Caco-2 (cell line): ENCODE measurements around the gene PRRT1. TPM values are rescaled to one million over a fixed set of nuclear protein-coding genes. Genes with fewer than 3 reads are reported as not detected.

ENCODE experiments used
- BruUV-seq: library from RNA; stranded (reverse); fragments of 400-500 nt; replicated peaks from 2 replicates; lab custom pipeline; 2021; lab: Mats Ljungman, UMichigan
- CTCF ChIA-PET: fragments of 300-600 bp; sonication (Branson Sonifier 250); formaldehyde crosslinking; loops from one replicate; lab custom pipeline; 2022; ENCODE audit warnings: antibody characterized with exemption; lab: Charles Lee
- POLR2A ChIA-PET: fragments of 300-600 bp; sonication (Branson Sonifier 250); formaldehyde crosslinking; loops from one replicate; lab custom pipeline; 2022; ENCODE audit warnings: antibody characterized with exemption; lab: Charles Lee
- DNase-seq, 2 experiments: peaks; one replicate each; pipeline versions ENCODE4 v3.0.0 to v3.0.0-alpha.2; 2020 to 2022
- H3K27me3 ChIP-seq: replicated peaks from 2 replicates; pipeline ENCODE4 v1.6.0; 2011; ENCODE audit warnings: low read length; ENCODE audit not compliant: control insufficient read depth, insufficient read depth
- H3K36me3 ChIP-seq: 2 replicates; pipeline ENCODE4 v1.5.1; 2011; ENCODE audit warnings: low read length; ENCODE audit not compliant: control insufficient read depth, insufficient read depth
- H3K4me1 ChIP-seq: fragments of 250-450 bp; sonication (Bioruptor Pico); 2 replicates; pipeline ENCODE4 v1.5.1; 2020; ENCODE audit warnings: mild to moderate bottlenecking
- H3K4me3 ChIP-seq: 2 replicates; pipeline ENCODE4 v1.5.1; 2011; ENCODE audit warnings: low read depth, mild to moderate bottlenecking, control low read depth, low read length
- H3K9me3 ChIP-seq: fragments of 250-450 bp; sonication (Bioruptor Pico); 2 replicates; pipeline ENCODE4 v1.5.1; 2020; ENCODE audit warnings: mild to moderate bottlenecking, moderate library complexity
- H3K27ac Mint-ChIP-seq: one replicate; pipeline ENCODE4 v1.8.0; 2022; ENCODE audit warnings: mixed read lengths; ENCODE audit not compliant: unreplicated experiment
- H3K27me3 Mint-ChIP-seq: one replicate; pipeline ENCODE4 v1.8.0; 2022; ENCODE audit warnings: mixed read lengths; ENCODE audit not compliant: insufficient read depth, unreplicated experiment
- H3K36me3 Mint-ChIP-seq: one replicate; pipeline ENCODE4 v1.8.0; 2022; ENCODE audit warnings: mild to moderate bottlenecking, mixed read lengths; ENCODE audit not compliant: insufficient read depth, unreplicated experiment
- H3K4me1 Mint-ChIP-seq: one replicate; pipeline ENCODE4 v1.8.0; 2022; ENCODE audit warnings: low read depth, mixed read lengths; ENCODE audit not compliant: unreplicated experiment
- H3K4me3 Mint-ChIP-seq: one replicate; pipeline ENCODE4 v1.8.0; 2022; ENCODE audit warnings: mild to moderate bottlenecking, moderate library complexity, mixed read lengths; ENCODE audit not compliant: unreplicated experiment
- H3K9me3 Mint-ChIP-seq: one replicate; pipeline ENCODE4 v1.8.0; 2022; ENCODE audit warnings: mixed read lengths; ENCODE audit not compliant: unreplicated experiment
- CTCF ChIP-seq, 2 experiments: fragments of 200-600 bp in 1 of 2; IDR thresholded peaks; 1 replicate in 1 of 2; 2 replicates in 1 of 2; pipeline versions ENCODE4 v1.5.1 to v1.8.0; 2011 to 2022; ENCODE audit warnings: antibody characterized with exemption in 1 of 2, control low read depth in 1 of 2, inconsistent platforms in 1 of 2, low read depth in 1 of 2, low read length in 1 of 2, mild to moderate bottlenecking in 1 of 2, moderate library complexity in 1 of 2; ENCODE audit not compliant: insufficient read depth in 1 of 2, severe bottlenecking in 1 of 2, unreplicated experiment in 1 of 2
- intact Hi-C: fragments of 100-400 bp; cut with micrococcal nuclease; formaldehyde crosslinking; loops from one replicate; pipeline ENCODE4 v1.10.0; 2022; ENCODE audit not compliant: unreplicated experiment
- total RNA-seq: library from RNA; stranded (reverse); gene quantifications from 2 replicates; pipeline ENCODE4 v1.2.3, GENCODE V29; 2022

Gene PRRT1
- total RNA-seq, 1 experiment from 2014 or later: 2.0 TPM

GRCh38 chr6:32184084-32184640, 32.4 kb upstream of the PRRT1 start, which contains the start of gene AGER:
AGER (minus strand) TSS chr6:32184253; CDS start chr6:32184222, 31 bp downstream.
- Histone ChIP-seq H3K27me3 (no peaks in the 10 kb centered on the region), H3K36me3 (peaks cover 3% of the 10 kb centered on the region), H3K4me3 (no peak within 1 kb of the TSS), H3K9me3 (no peaks in the 10 kb centered on the region), H3K4me1 (peaks cover 18% of the 10 kb centered on the region)
- peaks cover 58% of the 10 kb centered on the region for H3K36me3 Mint-ChIP-seq
- no peaks in the 10 kb centered on the region for H3K9me3 Mint-ChIP-seq
- H3K27me3 Mint-ChIP-seq: no peaks in the 10 kb centered on the region
- H3K4me1 Mint-ChIP-seq: peaks cover 33% of the 10 kb centered on the region
- CTCF ChIA-PET: no interaction called here
- DNase-seq: no peak
- BruUV-seq: no TSS peak
- TF ChIP-seq CTCF (IDR thresholded peaks at IDR 0.05; ENCODE audit: insufficient read depth in 1 of 2, low read depth in 1 of 2, low read length in 1 of 2, severe bottlenecking in 1 of 2, unreplicated experiment in 1 of 2): no peak
- POLR2A ChIA-PET: no interaction called here
- H3K27ac Mint-ChIP-seq: peak within 1 kb of the TSS; percentile 58
- intact Hi-C loops: no loop called here
- H3K4me3 Mint-ChIP-seq: no peak within 1 kb of the TSS

- Histone ChIP-seq H3K9me3 (no peaks in the 10 kb centered on the region), H3K36me3 (peaks cover 3% of the 10 kb centered on the region), H3K27me3 (no peaks in the 10 kb centered on the region), H3K4me3 (no peak overlapping the region), H3K4me1 (peaks cover 12% of the 10 kb centered on the region)
- peaks cover 33% of the 10 kb centered on the region for H3K4me1 Mint-ChIP-seq
- no peak overlapping the region for H3K4me3 Mint-ChIP-seq
- H3K36me3 Mint-ChIP-seq: peaks cover 61% of the 10 kb centered on the region
- POLR2A ChIA-PET: no interaction called here
- BruUV-seq: no TSS peak
- DNase-seq: no peak
- no peaks in the 10 kb centered on the region for H3K9me3 Mint-ChIP-seq
- no peak for TF ChIP-seq CTCF (IDR thresholded peaks at IDR 0.05; ENCODE audit: insufficient read depth in 1 of 2, low read depth in 1 of 2, low read length in 1 of 2, severe bottlenecking in 1 of 2, unreplicated experiment in 1 of 2)
- H3K27me3 Mint-ChIP-seq: no peaks in the 10 kb centered on the region
- CTCF ChIA-PET: no interaction called here
- intact Hi-C loops: no loop called here
- H3K27ac Mint-ChIP-seq: peak overlapping the region; percentile 58
Observed at GRCh38 chr6:32183483-32184083, 31.8 kb upstream of the PRRT1 start.

GRCh38 chr6:32183030-32183429, 31.3 kb upstream of the PRRT1 start:
- H3K9me3 Mint-ChIP-seq: no peaks in the 10 kb centered on the region
- ChIA-PET CTCF (interaction anchor here (0.8 kb wide), 1 partner anchor 13 kb away, joined by 4 read pairs; no protein-coding TSS in a partner anchor), POLR2A (no interaction called here)
- Histone ChIP-seq H3K27me3 (no peaks in the 10 kb centered on the region), H3K9me3 (no peaks in the 10 kb centered on the region), H3K4me1 (peaks cover 8% of the 10 kb centered on the region), H3K36me3 (peaks cover 3% of the 10 kb centered on the region), H3K4me3 (no peak overlapping the region)
- H3K36me3 Mint-ChIP-seq: peaks cover 67% of the 10 kb centered on the region
- intact Hi-C loops: no loop called here
- DNase-seq: no peak
- H3K4me3 Mint-ChIP-seq: no peak overlapping the region
- H3K4me1 Mint-ChIP-seq: peaks cover 31% of the 10 kb centered on the region
- H3K27me3 Mint-ChIP-seq: no peaks in the 10 kb centered on the region
- H3K27ac Mint-ChIP-seq: peak overlapping the region; percentile 58
- TF ChIP-seq CTCF (IDR thresholded peaks at IDR 0.05; ENCODE audit: insufficient read depth in 1 of 2, low read depth in 1 of 2, low read length in 1 of 2, severe bottlenecking in 1 of 2, unreplicated experiment in 1 of 2): no peak
- BruUV-seq: no TSS peak
